Measurements from ENCODE around the gene PCDHGB1.
A peak's percentile ranks its signal among the peaks of the same experiment; 100 is the strongest.
"Not testable (repeated sequence)": the region's sequence is repeated elsewhere in the genome, so short reads cannot be mapped to it uniquely, and the experiment has no call there.

The PCDHGB1 gene

DNA sequence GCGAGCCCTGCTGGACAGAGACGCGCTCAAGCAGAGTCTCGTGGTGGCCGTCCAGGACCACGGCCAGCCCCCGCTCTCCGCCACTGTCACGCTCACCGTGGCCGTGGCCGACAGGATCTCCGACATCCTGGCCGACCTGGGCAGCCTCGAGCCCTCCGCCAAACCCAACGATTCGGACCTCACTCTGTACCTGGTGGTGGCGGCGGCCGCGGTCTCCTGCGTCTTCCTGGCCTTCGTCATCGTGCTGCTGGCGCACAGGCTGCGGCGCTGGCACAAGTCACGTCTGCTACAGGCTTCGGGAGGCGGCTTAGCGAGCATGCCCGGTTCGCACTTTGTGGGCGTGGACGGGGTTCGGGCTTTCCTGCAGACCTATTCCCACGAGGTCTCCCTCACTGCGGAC lies 17.3 kb upstream of the PCDHGB1 start:
- Mint-ChIP-seq H3K27me3 (peaks cover 80% of the 10 kb centered on the region), H3K9me3 (peaks cover 55% of the 10 kb centered on the region)
- intact Hi-C loops (cut with micrococcal nuclease); H3K27ac Mint-ChIP-seq; H3K4me3 Mint-ChIP-seq; H3K4me1 Mint-ChIP-seq (ENCODE audit: low read depth); H3K36me3 Mint-ChIP-seq (ENCODE audit: low read depth): not testable (repeated sequence)

DNA sequence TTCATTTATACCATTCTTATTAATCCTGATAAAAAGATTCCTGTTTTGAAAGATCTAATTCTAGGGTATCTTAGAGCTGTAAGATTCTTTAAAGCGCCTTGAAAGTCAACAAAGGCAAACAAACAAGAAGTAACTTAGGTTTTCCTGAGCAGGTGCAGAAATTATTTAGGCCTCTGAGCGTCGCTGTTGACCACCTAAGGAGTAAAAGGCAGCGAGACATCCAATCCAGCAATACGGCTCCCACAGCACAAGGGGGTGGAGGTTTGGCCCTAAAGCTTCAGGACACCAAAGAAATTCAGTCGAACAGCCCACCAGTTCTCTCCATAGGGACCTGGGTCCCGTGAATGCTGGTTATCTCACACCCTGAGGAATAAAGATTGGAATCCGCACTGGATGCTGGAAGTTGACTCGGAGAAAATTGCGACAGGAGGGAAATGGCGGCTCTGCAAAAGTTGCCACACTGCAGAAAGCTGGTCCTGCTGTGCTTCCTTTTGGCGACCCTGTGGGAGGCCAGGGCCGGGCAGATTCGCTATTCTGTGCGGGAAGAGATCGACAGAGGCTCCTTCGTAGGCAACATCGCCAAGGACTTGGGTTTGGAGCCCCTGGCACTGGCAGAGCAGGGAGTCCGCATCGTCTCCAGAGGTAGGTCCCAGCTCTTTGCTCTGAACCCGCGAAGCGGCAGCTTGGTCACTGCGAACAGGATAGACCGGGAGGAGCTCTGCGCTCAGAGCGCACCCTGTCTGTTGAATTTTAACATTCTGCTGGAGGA lies 11.2 kb upstream of the PCDHGB1 start, which contains the start of gene PCDHGA2:
PCDHGA2 (plus strand) TSS at position 223 of the 769 bp plus-strand sequence.
- no peak within 1 kb of the TSS for H3K4me3 Mint-ChIP-seq
- no peak within 1 kb of the TSS for H3K27ac Mint-ChIP-seq
- no peaks in the 10 kb centered on the region for H3K36me3 Mint-ChIP-seq (ENCODE audit: low read depth)
- intact Hi-C loops (cut with micrococcal nuclease) = no loop called here
- no peaks in the 10 kb centered on the region for H3K4me1 Mint-ChIP-seq (ENCODE audit: low read depth)
- peaks cover 72% of the 10 kb centered on the region for H3K27me3 Mint-ChIP-seq
- peaks cover 68% of the 10 kb centered on the region for H3K9me3 Mint-ChIP-seq

DNA sequence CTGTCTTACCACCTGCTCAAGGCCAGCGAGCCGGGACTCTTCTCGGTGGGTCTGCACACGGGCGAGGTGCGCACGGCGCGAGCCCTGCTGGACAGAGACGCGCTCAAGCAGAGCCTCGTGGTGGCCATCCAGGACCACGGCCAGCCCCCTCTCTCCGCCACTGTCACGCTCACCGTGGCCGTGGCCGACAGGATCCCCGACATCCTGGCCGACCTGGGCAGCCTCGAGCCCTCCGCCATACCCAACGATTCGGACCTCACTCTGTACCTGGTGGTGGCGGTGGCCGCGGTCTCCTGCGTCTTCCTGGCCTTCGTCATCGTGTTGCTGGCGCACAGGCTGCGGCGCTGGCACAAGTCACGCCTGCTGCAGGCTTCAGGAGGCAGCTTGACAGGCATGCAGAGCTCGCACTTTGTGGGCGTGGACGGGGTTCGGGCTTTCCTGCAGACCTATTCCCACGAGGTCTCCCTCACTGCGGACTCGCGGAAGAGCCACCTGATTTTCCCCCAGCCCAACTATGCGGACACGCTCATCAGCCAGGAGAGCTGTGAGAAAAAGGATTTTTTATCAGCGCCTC lies 9.0 kb upstream of the PCDHGB1 start:
- H3K27ac Mint-ChIP-seq; H3K4me3 Mint-ChIP-seq; H3K4me1 Mint-ChIP-seq (ENCODE audit: low read depth); H3K36me3 Mint-ChIP-seq (ENCODE audit: low read depth); intact Hi-C loops (cut with micrococcal nuclease): not testable (repeated sequence)
- Mint-ChIP-seq H3K9me3 (peaks cover 69% of the 10 kb centered on the region), H3K27me3 (peaks cover 76% of the 10 kb centered on the region)

DNA sequence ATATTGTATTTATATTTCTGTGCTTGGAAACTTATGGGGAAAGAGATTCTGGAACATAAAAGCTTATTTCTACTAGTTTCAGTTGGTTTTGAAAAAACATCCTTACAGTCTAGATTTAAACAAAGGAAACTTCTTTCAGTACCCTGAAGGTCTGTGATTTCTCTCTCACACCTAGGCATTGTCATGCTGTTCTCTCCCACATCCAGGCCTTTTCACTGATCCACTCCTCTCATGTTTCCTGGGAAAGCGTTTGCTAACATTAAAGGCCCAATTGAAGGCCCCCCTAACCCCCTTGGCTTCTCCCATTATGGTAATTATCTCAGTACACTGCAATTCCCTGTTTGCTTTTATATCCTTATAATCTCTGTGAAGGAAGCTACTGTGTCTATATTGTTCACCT lies 7.1 kb upstream of the PCDHGB1 start:
- no peak overlapping the region for H3K4me3 Mint-ChIP-seq
- H3K27ac Mint-ChIP-seq = no peak overlapping the region
- H3K36me3 Mint-ChIP-seq (ENCODE audit: low read depth) = peaks cover 5% of the 10 kb centered on the region
- intact Hi-C loops (cut with micrococcal nuclease) = no loop called here
- H3K4me1 Mint-ChIP-seq (ENCODE audit: low read depth) = no peaks in the 10 kb centered on the region
- peaks cover 81% of the 10 kb centered on the region for H3K9me3 Mint-ChIP-seq
- H3K27me3 Mint-ChIP-seq = peaks cover 71% of the 10 kb centered on the region

DNA sequence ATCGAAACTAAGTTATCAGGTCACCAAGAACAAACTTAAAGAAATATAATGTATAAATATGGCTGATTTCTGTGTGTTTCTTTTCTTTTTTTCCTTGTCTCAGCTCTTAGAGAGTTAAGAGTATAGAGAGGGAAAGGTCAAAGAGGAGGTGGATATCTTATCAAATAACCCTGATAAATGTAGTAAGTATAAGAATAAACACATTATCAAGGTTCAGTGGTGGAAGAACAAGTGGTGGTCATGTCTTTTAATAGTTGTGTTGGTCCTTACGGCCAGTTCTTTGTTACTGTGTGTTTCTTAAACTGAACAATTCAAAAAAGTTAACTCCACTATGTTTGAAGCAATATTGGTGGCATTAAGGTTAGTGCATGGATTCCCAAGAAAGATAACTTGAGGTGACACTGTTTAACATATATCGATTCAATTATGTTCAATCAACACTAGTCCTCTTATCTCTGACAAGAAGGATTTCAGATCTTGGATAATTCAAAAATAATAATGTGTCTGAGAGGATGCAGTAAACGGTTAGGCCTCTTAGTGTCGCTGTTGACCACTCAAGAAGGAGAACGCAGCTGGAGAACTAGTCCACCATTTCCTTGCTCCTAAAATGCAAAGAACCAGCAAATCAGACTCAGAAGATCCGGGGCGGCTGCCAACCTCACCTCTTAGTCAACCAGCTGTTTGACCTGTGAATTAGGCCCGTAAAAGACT lies 6.5 kb upstream of the PCDHGB1 start, which contains the start of gene PCDHGA3:
PCDHGA3 (plus strand) TSS at position 588 of the 711 bp plus-strand sequence. CDS start 205 bp downstream, outside the sequence.
- Mint-ChIP-seq H3K4me1 (ENCODE audit: low read depth) (no peaks in the 10 kb centered on the region), H3K27me3 (peaks cover 67% of the 10 kb centered on the region), H3K4me3 (no peak within 1 kb of the TSS), H3K36me3 (ENCODE audit: low read depth) (peaks cover 5% of the 10 kb centered on the region), H3K27ac (no peak within 1 kb of the TSS), H3K9me3 (peaks cover 75% of the 10 kb centered on the region)
- intact Hi-C loops (cut with micrococcal nuclease) = no loop called here

DNA sequence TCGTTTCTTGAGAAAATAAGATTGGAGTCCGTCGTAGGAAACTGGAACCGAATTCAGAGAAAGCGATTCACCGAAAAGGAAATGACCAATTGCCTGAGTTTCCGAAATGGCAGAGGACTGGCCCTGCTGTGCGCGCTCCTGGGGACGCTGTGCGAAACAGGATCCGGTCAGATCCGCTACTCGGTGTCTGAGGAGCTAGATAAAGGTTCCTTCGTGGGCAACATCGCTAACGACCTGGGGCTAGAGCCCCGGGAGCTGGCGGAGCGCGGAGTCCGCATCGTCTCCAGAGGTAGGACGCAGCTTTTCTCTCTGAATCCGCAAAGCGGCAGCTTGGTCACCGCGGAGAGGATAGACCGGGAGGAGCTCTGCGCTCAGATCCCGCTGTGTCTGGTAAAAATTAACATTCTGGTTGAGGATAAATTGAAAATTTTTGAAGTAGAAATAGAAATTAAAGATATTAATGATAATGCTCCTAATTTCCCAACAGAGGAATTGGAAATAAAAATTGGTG lies 5.9 kb upstream of the PCDHGB1 start:
- Mint-ChIP-seq H3K4me3 (no peak overlapping the region), H3K36me3 (ENCODE audit: low read depth) (peaks cover 5% of the 10 kb centered on the region), H3K9me3 (peaks cover 69% of the 10 kb centered on the region), H3K27ac (no peak overlapping the region), H3K4me1 (ENCODE audit: low read depth) (no peaks in the 10 kb centered on the region), H3K27me3 (peaks cover 63% of the 10 kb centered on the region)
- intact Hi-C loops (cut with micrococcal nuclease) = no loop called here

DNA sequence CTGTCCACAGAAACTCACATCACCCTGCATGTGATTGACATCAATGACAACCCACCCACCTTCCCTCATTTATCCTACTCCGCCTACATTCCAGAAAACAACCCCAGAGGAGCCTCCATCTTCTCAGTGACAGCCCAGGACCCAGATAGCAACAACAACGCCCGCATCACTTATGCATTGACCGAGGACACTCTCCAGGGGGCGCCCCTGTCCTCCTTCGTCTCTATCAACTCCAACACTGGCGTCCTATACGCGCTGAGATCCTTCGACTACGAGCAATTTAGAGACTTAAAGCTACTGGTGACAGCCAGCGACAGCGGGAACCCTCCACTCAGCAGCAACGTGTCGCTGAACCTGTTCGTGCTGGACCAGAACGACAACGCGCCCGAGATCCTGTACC lies 4.6 kb upstream of the PCDHGB1 start:
- intact Hi-C loops (cut with micrococcal nuclease) = no loop called here
- Mint-ChIP-seq H3K27me3 (peaks cover 58% of the 10 kb centered on the region), H3K4me3 (no peak overlapping the region), H3K9me3 (peaks cover 66% of the 10 kb centered on the region), H3K36me3 (ENCODE audit: low read depth) (peaks cover 5% of the 10 kb centered on the region), H3K27ac (no peak overlapping the region), H3K4me1 (ENCODE audit: low read depth) (no peaks in the 10 kb centered on the region)

DNA sequence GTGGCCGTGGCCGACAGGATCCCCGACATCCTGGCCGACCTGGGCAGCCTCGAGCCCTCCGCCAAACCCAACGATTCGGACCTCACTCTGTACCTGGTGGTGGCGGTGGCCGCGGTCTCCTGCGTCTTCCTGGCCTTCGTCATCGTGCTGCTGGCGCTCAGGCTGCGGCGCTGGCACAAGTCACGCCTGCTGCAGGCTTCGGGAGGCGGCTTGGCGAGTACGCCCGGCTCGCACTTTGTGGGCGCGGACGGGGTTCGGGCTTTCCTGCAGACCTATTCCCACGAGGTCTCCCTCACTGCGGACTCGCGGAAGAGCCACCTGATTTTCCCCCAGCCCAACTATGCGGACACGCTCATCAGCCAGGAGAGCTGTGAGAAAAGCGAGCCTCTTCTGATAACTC lies 3.9 kb upstream of the PCDHGB1 start:
- H3K36me3 Mint-ChIP-seq (ENCODE audit: low read depth); H3K4me3 Mint-ChIP-seq; H3K4me1 Mint-ChIP-seq (ENCODE audit: low read depth); intact Hi-C loops (cut with micrococcal nuclease); H3K27ac Mint-ChIP-seq: not testable (repeated sequence)
- Mint-ChIP-seq H3K9me3 (peaks cover 66% of the 10 kb centered on the region), H3K27me3 (peaks cover 58% of the 10 kb centered on the region)

DNA sequence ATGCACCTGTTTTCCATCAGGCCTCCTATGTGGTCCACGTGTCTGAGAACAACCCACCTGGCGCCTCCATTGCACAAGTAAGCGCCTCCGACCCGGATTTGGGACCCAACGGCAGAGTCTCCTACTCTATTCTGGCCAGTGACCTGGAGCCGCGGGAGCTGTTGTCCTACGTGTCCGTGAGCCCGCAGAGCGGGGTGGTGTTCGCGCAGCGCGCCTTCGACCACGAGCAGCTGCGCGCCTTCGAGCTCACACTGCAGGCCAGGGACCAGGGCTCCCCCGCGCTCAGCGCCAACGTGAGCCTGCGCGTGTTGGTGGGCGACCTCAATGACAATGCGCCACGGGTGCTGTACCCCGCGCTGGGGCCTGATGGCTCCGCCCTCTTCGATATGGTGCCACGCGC lies 1.7 kb downstream of the PCDHGB1 start:
- H3K27ac Mint-ChIP-seq = no peak overlapping the region
- peaks cover 61% of the 10 kb centered on the region for H3K9me3 Mint-ChIP-seq
- H3K4me1 Mint-ChIP-seq (ENCODE audit: low read depth) = no peaks in the 10 kb centered on the region
- H3K4me3 Mint-ChIP-seq = no peak overlapping the region
- H3K36me3 Mint-ChIP-seq (ENCODE audit: low read depth) = no peaks in the 10 kb centered on the region
- intact Hi-C loops (cut with micrococcal nuclease) = no loop called here
- peaks cover 62% of the 10 kb centered on the region for H3K27me3 Mint-ChIP-seq

DNA sequence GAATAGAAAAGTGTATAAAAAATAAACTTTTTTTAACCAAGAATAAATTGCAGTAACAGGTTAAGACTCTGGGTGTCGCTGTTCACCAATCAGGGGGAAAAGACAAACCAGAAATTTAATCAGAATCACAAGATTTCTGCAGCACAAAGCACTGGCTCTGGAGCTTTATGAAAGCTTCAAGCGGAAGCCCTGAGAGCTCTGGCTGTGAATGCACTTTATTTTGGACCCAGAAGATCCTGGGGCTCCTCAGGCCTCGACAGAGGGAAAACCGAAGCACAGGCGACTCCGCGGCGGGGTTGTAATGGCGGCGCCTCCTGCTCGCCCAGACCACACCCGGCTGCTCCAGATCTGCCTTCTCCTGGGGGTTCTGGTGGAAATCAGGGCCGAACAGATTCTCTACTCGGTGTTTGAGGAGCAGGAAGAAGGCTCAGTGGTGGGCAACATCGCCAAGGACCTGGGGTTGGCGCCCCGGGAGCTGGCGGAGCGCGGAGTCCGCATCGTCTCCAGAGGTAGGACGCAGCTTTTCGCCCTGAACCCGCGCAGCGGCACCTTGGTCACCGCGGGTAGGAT lies 5.1 kb downstream of the PCDHGB1 start, which contains the start of gene PCDHGA4:
PCDHGA4 (plus strand) TSS at position 122 of the 570 bp plus-strand sequence; CDS start at position 209, 87 bp downstream.
- Mint-ChIP-seq H3K27me3 (peaks cover 70% of the 10 kb centered on the region), H3K4me3 (peak within 1 kb of the TSS; percentile 23), H3K36me3 (ENCODE audit: low read depth) (no peaks in the 10 kb centered on the region), H3K4me1 (ENCODE audit: low read depth) (no peaks in the 10 kb centered on the region), H3K9me3 (peaks cover 57% of the 10 kb centered on the region), H3K27ac (no peak within 1 kb of the TSS)
- intact Hi-C loops (cut with micrococcal nuclease) = no loop called here

DNA sequence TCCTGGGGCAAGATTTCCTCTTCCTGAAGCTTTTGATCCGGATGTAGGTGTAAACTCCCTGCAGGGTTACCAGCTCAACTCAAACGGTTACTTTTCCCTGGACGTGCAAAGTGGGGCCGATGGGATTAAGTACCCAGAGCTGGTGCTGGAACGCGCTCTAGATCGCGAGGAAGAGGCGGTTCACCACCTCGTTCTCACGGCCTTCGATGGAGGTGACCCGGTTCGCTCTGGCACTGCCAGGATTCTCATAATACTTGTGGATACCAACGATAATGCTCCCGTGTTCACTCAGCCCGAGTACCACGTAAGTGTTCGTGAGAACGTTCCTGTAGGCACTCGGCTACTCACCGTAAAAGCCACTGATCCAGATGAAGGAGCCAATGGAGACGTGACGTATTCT lies 5.7 kb downstream of the PCDHGB1 start:
- Mint-ChIP-seq H3K9me3 (peaks cover 57% of the 10 kb centered on the region), H3K4me1 (ENCODE audit: low read depth) (no peaks in the 10 kb centered on the region), H3K4me3 (no peak overlapping the region), H3K27me3 (peaks cover 70% of the 10 kb centered on the region), H3K27ac (no peak overlapping the region), H3K36me3 (ENCODE audit: low read depth) (no peaks in the 10 kb centered on the region)
- intact Hi-C loops (cut with micrococcal nuclease) = no loop called here

DNA sequence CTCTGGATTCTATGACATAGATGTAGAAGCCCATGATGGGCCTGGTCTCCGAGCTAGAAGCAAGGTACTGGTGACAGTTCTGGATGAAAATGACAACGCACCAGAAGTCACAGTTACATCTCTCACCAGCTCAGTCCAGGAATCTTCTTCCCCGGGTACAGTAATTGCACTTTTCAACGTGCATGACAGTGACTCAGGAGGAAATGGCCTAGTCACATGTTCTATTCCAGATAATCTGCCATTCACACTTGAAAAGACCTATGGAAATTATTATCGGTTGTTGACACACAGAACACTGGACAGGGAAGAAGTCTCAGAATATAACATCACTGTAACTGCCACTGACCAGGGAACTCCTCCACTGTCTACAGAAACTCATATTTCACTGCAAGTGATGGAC lies 6.2 kb downstream of the PCDHGB1 start:
- Mint-ChIP-seq H3K9me3 (peaks cover 57% of the 10 kb centered on the region), H3K27me3 (peaks cover 70% of the 10 kb centered on the region), H3K4me3 (no peak overlapping the region), H3K27ac (no peak overlapping the region), H3K36me3 (ENCODE audit: low read depth) (no peaks in the 10 kb centered on the region), H3K4me1 (ENCODE audit: low read depth) (no peaks in the 10 kb centered on the region)
- intact Hi-C loops (cut with micrococcal nuclease) = no loop called here

DNA sequence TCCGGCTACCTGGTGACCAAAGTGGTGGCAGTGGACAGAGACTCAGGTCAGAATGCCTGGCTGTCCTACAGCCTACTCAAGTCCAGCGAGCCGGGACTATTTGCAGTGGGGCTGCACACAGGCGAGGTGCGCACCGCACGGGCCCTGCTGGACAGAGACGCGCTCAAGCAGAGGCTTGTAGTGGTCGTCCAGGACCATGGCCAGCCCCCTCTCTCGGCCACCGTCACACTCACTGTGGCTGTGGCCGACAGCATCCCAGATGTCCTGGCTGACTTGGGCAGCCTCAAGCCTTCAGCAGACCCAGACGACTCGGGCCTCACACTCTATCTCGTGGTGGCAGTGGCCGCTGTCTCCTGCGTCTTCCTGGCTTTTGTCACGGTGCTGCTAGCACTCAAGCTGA lies 7.1 kb downstream of the PCDHGB1 start:
- no peak overlapping the region for H3K4me3 Mint-ChIP-seq
- intact Hi-C loops (cut with micrococcal nuclease) = no loop called here
- H3K9me3 Mint-ChIP-seq = peaks cover 57% of the 10 kb centered on the region
- no peaks in the 10 kb centered on the region for H3K4me1 Mint-ChIP-seq (ENCODE audit: low read depth)
- peaks cover 70% of the 10 kb centered on the region for H3K27me3 Mint-ChIP-seq
- H3K27ac Mint-ChIP-seq = no peak overlapping the region
- peaks cover under 1% of the 10 kb centered on the region for H3K36me3 Mint-ChIP-seq (ENCODE audit: low read depth)

Data from dendritic cell treated with granulocyte-macrophage colony-stimulating factor and Interleukin-4, amounts not matched to agents 40 ng/mL and 50 ng/mL, for 4 days (primary cell).